Activated B cell treated with CpG ODN at 0.5 μM for 24 hours (primary cell): ENCODE results near the gene EFNB1. TPM values are rescaled to one million over a fixed set of nuclear protein-coding genes. Genes with fewer than 3 reads are reported as not detected.

Source experiments
- ATAC-seq: fragments of 200-7000 bp; cut with Tn5 transposase; one replicate; pipeline ENCODE4 v1.10.0; 2021; ENCODE audit warnings: low read depth, mild to moderate bottlenecking, moderate library complexity
- CTCF ChIA-PET: fragments of 350-600 bp; sonication (Branson Sonifier 250); formaldehyde crosslinking; loops from one replicate; lab custom pipeline; 2021; ENCODE audit warnings: antibody characterized with exemption; lab: Charles Lee
- POLR2A ChIA-PET: fragments of 350-600 bp; sonication (Branson Sonifier 250); formaldehyde crosslinking; loops from one replicate; lab custom pipeline; 2021; ENCODE audit warnings: antibody characterized with exemption; lab: Charles Lee
- DNase-seq: peaks from one replicate; pipeline ENCODE4 v3.0.0; 2022
- H3K27ac Mint-ChIP-seq: one replicate; pipeline ENCODE4 v1.8.0; 2020; ENCODE audit warnings: mixed read lengths
- H3K27me3 Mint-ChIP-seq: one replicate; pipeline ENCODE4 v1.8.0; 2021; ENCODE audit warnings: mixed read lengths
- H3K36me3 Mint-ChIP-seq: one replicate; pipeline ENCODE4 v1.8.0; 2021; ENCODE audit warnings: low read depth, mixed read lengths
- H3K4me1 Mint-ChIP-seq: one replicate; pipeline ENCODE4 v1.8.0; 2021; ENCODE audit warnings: mixed read lengths
- H3K4me3 Mint-ChIP-seq: one replicate; pipeline ENCODE4 v1.8.0; 2020; ENCODE audit warnings: mild to moderate bottlenecking, mixed read lengths
- H3K9me3 Mint-ChIP-seq: one replicate; pipeline ENCODE4 v1.8.0; 2020; ENCODE audit warnings: mixed read lengths
- intact Hi-C: fragments of 100-400 bp; cut with micrococcal nuclease; formaldehyde crosslinking; loops from one replicate; pipeline ENCODE4 v1.15.1; 2024
- total RNA-seq: library from RNA; stranded (reverse); gene quantifications from 2 replicates; pipeline ENCODE4 v1.2.3, GENCODE V29; 2022
- TF ChIP-seq, protein P1 (sequence below): fragments of 200-600 bp; IDR thresholded peaks from one replicate; pipeline ENCODE4 v1.8.0; 2022; ENCODE audit warnings: antibody characterized with exemption, mild to moderate bottlenecking

Gene EFNB1
- total RNA-seq, 1 donor from 2014 or later = 2.3 TPM

DNA sequence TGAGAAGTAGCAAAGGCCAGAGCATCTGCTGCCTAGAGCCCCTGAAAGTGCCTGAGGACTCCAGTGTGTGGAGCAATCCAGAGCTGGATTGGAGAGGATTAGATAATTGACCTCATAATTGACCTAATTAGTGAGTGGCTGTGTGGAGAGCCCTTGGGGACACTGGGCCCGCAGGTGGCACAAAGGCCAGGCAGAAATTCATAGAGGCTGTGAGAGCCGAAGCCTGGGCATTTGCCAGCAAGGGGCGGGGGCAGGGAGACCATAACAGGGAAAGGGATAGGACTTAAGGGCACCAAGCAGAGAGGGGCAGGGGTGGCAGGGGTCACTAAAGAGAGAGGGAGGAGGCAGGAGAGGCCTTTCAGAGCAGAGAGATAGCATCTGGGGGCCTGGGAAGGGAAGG is 45.3 kb downstream of the EFNB1 start:
- ATAC-seq = no peak
- Mint-ChIP-seq H3K4me1 (no peaks in the 10 kb centered on the region), H3K36me3 (no peaks in the 10 kb centered on the region), H3K27ac (no peak overlapping the region), H3K27me3 (no peaks in the 10 kb centered on the region), H3K4me3 (no peak overlapping the region), H3K9me3 (no peaks in the 10 kb centered on the region)
- CTCF ChIA-PET = no interaction called here
- POLR2A ChIA-PET = no interaction called here
- intact Hi-C loops = no loop called here
- no peak for DNase-seq
- TF ChIP-seq, protein P1, sequence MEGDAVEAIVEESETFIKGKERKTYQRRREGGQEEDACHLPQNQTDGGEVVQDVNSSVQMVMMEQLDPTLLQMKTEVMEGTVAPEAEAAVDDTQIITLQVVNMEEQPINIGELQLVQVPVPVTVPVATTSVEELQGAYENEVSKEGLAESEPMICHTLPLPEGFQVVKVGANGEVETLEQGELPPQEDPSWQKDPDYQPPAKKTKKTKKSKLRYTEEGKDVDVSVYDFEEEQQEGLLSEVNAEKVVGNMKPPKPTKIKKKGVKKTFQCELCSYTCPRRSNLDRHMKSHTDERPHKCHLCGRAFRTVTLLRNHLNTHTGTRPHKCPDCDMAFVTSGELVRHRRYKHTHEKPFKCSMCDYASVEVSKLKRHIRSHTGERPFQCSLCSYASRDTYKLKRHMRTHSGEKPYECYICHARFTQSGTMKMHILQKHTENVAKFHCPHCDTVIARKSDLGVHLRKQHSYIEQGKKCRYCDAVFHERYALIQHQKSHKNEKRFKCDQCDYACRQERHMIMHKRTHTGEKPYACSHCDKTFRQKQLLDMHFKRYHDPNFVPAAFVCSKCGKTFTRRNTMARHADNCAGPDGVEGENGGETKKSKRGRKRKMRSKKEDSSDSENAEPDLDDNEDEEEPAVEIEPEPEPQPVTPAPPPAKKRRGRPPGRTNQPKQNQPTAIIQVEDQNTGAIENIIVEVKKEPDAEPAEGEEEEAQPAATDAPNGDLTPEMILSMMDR = no peak

DNA sequence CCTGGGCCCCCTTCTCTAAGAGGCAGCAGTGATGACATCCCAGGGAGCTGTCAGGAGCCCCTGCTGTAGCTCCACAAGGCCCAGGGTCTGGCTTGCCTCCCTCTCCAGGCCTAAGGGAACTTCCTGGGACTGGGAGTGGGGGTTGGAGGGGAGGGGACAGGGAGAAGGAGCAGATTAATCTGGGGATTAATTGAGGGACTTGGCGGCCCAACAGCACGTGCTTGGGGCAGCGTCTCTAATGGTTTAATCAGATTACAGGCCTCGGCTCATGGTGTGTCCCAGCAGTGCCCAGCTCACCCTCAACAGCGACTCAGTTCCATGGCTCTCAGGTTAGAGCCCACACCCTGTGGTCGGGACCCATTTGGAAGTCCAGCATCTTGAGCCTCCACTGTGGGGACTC is 47.9 kb downstream of the EFNB1 start:
- intact Hi-C loops = no loop called here
- Mint-ChIP-seq H3K27ac (no peak overlapping the region), H3K27me3 (no peaks in the 10 kb centered on the region), H3K9me3 (no peaks in the 10 kb centered on the region), H3K4me1 (no peaks in the 10 kb centered on the region), H3K36me3 (no peaks in the 10 kb centered on the region), H3K4me3 (no peak overlapping the region)
- DNase-seq = no peak
- ChIA-PET CTCF (no interaction called here), POLR2A (no interaction called here)
- TF ChIP-seq, protein P1 = no peak
- no peak for ATAC-seq

DNA sequence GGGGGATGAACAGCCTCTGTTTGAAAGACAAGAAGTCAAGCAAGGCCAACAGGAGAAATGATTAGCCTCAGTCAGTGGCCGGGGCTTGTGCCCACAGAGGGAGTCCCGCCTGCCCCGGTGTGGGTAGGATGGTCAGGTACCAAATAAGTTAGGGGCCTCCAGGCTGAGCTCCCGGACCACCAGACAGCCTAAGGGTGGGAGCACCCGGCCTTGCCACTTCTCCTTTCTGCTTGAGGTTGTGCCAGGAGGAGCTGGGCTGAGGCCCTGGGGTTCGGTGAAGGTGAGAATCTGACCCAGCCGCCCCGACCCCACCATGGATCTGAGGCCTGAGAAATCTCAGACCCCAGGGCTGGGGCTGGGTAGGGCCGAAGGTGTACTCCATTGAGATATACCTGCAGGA is 48.8 kb downstream of the EFNB1 start:
- ChIA-PET POLR2A (no interaction called here), CTCF (no interaction called here)
- Mint-ChIP-seq H3K4me1 (no peaks in the 10 kb centered on the region), H3K9me3 (no peaks in the 10 kb centered on the region), H3K36me3 (no peaks in the 10 kb centered on the region), H3K27me3 (no peaks in the 10 kb centered on the region), H3K4me3 (no peak overlapping the region), H3K27ac (no peak overlapping the region)
- DNase-seq (no peak), ATAC-seq (no peak)
- intact Hi-C loops = no loop called here
- TF ChIP-seq, protein P1 = no peak

DNA sequence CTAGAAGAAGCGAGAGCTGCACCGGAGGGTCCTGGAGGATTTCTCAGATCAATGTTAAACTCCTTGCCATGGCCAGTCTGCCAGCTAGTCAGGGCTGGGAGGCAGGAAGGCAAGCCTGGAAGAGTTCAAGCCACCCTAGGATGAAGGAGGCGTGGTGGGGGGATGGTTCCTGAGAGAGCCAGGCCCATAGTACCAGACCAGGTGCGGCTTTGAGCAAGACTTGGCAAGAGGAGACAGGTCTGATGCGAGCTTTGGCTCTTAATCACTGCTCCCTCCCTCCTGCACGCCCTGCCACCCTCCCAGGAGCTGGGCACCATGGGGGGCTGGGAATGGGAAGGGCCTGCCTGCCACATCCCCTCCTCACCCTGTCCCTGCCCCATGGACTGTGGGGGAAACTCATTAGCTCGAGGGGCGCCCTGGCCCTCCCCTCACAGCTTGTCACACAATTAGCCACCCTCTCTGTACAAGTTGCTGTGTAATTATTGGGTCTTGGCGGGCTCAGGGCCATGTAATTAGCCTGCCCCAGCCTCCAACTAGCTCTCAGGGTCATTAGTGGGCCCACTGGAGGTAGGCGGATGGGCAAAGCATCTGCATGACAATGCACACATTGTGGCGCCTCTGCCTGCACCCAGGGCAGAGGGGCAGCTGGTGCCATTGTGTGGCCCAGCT is 50.3 kb downstream of the EFNB1 start:
- Mint-ChIP-seq H3K4me3 (no peak overlapping the region), H3K27ac (no peak overlapping the region), H3K4me1 (no peaks in the 10 kb centered on the region), H3K36me3 (no peaks in the 10 kb centered on the region), H3K27me3 (no peaks in the 10 kb centered on the region), H3K9me3 (no peaks in the 10 kb centered on the region)
- intact Hi-C loops = no loop called here
- ChIA-PET POLR2A (no interaction called here), CTCF (no interaction called here)
- DNase-seq (no peak), ATAC-seq (no peak)
- TF ChIP-seq, protein P1 = no peak

DNA sequence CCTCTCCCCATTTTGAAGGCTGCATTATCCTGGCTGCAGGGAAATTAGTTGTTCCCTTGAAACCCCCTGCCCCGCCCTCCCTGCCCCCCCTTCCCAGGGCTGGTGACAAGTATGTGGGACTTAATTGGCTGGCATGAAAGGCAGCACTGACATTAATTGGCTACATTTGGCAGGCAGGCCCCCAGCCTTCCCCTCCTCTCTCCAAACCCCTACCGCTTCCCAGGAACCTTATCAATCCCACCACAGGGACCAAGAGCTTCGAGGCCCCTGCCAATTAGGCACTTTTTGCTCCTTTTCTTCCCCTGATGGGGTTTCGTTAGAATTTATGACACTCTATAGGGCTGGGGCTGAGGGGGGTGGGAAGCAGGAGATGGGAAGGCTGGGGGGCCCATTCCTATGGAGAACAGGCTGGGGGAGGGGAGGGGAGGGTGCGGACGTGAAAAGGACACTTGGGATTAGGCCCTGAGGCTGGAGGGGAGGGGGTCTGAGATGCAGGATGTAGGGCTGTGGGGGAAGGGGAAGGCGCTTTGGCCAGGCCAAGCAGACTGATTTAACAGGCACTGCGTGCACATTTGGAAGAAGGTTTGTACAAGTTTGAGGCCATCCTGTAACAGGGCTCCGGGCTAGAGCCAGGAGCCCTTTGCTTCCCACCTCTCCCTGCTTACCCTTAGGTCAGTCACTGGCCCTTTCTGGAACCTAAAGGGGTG is 52.2 kb downstream of the EFNB1 start:
- intact Hi-C loops = no loop called here
- ATAC-seq (no peak), DNase-seq (no peak)
- TF ChIP-seq, protein P1 = no peak
- no peaks in the 10 kb centered on the region for H3K36me3 Mint-ChIP-seq
- H3K9me3 Mint-ChIP-seq = no peaks in the 10 kb centered on the region
- no peaks in the 10 kb centered on the region for H3K4me1 Mint-ChIP-seq
- H3K4me3 Mint-ChIP-seq = no peak overlapping the region
- CTCF ChIA-PET = no interaction called here
- POLR2A ChIA-PET = no interaction called here
- no peak overlapping the region for H3K27ac Mint-ChIP-seq
- no peaks in the 10 kb centered on the region for H3K27me3 Mint-ChIP-seq
